Suppressor macrophage (primary cell): ENCODE measurements around the gene TSPAN18.

Source experiments
- DNase-seq, 4 experiments: peaks; one replicate each; pipeline ENCODE4 v3.0.0-alpha.2; 2020 to 2022

The TSPAN18 gene

DNA sequence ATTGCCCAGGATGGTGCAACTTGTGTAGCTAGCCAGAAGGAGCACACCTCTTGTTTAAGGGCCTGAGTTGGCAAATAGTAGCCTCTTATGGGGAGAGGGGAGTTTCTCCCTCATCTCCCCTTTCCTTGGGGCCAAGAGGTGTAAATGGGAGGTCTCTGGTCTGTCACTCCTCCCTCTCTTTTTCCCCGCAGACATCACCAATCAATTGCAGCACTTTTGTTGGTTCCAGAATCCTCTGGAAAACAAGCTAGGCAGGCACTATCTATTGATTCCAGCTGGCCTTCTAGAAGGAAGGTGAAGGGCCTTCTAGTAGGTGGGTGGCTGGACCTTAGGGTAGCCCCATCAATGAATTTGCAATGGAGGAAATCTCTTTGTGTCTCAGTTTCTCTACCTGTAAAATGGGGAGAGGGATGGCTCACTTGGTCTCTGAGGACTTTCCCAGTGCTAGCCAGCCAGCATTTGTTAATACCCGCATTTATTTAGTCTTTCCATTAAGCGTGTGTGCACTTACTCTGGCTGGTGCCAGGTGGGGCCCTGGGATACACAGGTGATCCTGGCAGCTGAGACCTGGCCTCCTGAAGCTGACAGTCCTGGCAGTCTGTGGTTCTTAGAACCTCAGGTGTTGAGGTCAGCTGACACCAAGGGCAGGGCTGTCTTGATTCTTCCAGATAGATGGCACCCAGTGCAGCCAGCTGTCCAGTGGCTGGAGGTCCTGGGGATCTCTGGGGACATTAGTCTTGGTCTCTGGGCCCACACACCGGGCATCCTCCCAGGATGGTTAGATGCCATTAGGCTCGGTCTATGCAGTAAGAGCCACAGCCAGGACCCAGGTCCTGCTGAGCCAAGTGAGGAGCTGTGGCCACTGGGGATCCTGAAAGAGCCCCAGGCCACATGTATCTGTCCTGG is 51.7 kb downstream of the TSPAN18 start:
- DNase-seq, result no peak

DNA sequence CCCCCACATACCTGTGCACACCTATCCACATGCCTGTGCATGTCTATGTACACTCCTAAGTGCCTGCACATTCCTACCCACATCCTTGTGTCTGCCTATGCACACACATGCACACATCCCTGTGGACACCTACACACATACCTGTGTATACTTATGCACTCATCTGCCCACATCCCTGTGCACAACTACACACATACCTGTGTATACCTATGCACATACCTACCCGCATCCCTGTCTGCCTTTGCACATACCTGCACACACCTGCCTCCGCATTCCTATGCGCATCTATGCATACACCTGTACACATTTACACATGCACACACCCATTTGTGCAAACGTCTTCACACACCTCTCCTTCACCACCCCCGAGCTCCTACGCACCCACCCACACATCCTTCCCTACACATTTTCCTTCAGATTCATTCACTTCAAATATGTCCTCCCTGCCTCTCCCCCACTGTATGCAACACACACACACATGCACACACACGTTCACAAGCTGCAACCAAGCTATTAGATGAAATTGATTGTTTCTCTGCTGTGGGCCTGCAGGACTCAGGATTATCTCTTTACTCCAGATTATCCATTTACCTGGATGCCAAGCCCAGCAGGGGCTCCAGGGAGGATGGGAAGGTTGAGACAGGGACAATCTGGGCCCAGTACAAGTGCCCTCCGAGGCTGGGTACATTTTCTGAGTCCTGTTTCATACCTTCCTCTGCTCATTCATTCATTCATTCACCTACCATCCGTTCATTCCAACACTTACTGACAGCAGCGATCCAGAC is 53.2 kb downstream of the TSPAN18 start:
- no peak for DNase-seq

DNA sequence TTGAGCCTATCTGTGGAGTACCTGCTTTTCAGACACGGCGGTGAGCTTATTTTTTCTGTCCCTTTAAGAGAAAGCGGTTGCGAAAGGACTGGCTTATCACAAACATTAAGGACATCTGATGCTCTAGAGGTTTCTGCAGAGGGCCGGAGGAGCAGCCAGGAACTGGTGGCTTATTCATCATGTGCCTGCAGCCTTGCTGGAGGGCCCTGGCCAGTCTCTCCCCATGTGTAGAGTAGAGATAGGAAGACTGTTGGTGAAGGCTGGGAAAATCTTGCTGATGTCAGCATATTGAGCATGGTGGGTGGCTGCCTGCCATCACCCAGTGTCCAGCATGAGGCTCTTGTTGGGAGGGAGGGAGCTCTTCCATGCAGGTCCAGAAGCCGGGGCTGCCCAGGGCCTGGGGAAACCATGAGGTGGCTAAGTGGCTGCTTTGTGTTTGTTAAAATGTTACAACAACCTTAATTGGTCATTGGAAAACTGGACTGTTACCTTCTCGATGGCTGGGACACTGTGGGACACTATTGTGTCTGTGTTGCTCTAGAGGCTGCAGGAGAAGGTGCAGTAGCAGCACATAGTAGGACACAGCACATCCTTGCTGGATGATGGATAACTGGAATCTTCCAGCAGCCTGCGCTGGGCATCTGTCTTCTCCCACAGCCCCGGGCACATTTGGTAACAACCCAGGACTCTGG is 54.3 kb downstream of the TSPAN18 start:
- DNase-seq, result no peak

DNA sequence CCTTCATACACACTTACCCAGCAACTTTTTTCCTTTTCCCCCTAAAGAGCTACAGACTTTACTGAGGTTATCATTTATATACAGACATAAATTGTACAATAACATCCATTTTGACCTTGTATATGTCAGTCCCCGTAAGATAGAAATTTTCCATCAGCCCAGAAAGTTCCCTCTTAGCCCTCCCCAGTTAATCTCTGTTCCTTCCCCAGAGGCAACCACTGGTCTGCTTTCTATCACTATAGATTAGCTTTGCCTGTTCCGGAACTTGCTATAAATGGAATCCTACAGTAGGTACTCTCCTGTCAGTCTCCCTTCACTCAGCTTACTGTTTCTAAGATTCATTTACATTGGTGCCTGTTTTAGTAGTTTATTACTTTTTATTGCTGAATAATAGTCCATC is 54.9 kb downstream of the TSPAN18 start:
- DNase-seq, result no peak

GRCh38 chr11:44782478-44782877 is 55.7 kb downstream of the TSPAN18 start:
- peak in 1 of 4 experiments; percentile 22 for DNase-seq

DNA sequence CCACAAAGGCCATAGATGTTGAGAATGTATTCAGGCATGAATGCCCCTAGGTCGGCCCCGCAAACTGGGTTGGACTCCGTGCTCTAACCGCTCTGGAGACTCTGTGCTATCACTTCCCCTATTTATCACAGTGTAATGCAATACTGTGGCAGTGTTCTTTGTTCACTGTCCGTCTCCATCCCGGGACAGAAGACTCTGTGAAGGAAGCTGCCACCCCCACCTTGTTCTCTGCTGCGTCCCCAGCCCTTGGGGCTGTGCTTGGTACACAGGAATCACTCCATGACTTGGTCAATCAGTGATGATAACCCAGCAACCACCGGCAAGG is 57.6 kb downstream of the TSPAN18 start:
- DNase-seq, result peak in 3 of 4 experiments; percentile 11 to 37 (median 12)

DNA sequence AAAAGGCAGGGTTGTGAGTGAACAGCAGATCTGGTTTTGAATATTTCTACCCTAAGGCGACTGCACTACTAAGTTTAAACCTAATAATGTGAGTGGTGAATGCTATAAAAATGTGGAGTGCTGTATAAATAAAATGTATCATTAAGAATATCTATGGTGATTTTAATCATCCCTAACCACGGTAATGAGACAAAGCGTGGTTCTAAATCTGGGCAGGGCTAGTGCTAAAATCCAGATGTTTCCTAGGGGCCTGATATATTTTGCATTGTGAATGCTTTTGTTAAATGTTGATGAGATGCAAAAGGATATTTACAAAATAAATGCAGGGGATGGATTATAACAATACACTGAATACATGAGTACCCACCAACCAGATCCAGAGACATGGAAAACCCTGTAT is 58.1 kb downstream of the TSPAN18 start:
- no peak for DNase-seq

- DNase-seq, result peak in 2 of 4 experiments; percentile 20 to 23
These were observed 59.3 kb downstream of the TSPAN18 start for GRCh38 chr11:44785856-44786607.

GRCh38 chr11:44787070-44787469 is 60.3 kb downstream of the TSPAN18 start:
- no peak for DNase-seq

- DNase-seq, result no peak
These were observed 61.2 kb downstream of the TSPAN18 start for GRCh38 chr11:44787981-44788380.

DNA sequence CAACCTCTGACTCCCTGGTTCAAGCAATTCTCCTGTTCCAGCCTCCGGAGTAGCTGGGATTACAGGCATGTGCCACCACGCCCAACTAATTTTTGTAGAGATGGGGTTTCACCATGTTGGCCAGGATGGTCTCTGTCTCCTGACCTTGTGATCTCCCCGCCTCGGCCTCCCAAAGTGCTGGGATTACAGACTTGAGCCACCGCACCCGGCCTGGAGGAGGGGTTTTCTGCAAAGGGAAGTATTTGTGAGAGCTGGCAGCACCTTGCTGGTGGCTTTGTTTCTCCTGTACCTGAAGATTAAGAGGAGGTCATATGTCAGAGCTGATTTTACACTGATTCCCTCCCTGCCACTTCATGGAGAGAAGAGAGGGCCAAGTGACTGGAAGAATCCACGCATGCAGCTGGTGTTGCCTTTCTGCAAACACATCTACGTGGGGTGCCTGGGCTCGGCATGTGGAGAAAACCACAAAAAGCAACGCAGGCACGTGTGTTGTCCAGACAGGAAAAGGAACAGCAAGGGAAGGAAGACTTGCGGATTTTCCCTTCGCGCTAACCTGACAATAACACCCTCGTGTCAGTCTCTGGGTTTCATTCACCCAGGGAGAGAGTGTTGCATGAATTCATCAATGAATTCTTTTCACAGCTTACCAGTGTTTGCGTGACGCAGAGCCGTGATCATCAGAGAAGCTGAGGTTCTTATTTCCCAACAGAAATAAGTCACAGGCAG is 61.9 kb downstream of the TSPAN18 start:
- no peak for DNase-seq

DNA sequence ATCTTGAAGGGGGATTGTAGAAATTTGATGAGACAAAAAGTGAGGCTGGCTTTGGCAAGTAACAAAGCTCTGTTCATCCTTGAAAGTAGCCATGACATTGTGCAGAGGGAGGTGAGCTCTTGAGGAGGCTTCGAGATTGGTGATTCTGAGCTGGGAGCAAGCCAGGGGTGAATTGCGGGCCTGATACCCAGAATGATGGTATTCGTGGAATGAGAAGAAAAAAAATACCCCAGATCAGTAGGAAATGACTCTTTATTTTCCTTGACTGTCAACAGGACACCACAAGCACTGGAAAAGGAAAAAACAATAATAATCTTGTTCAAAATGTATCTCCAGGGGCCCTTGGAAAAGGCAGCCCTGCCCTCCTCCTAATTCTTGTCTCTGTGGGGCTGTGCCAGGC is 62.7 kb downstream of the TSPAN18 start:
- no peak for DNase-seq

GRCh38 chr11:44790211-44790610 is 63.4 kb downstream of the TSPAN18 start:
- no peak for DNase-seq

DNA sequence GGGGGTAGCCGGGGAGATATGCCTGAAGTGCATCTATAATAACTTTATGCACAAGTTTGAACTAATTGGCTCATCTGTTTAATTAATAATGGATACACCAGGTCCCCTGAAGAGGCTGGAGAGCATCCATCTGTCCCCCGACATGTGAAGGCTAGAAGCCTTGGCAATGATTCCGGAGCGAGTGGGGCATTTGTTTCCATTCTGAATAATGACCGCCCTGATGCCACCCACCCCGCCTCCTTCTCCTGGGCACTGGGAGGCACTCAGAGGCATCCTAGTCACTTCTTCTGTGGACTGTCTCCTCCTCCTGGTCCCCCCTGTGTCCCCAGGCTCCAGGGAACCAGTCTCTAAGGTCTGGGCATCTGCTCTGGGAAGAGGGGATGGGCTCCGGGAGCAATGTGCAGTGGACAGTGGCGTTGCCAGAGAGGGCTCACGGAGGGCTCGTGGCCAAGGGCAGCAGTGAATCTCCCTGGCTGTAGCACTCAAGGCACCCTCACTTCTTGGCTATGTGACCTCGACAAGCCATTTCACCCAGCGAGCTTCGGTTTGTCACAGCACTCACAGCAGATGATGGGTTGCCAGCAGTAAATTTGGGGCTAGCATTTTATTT is 64.7 kb downstream of the TSPAN18 start:
- DNase-seq, result no peak

GRCh38 chr11:44792171-44792570 is 65.4 kb downstream of the TSPAN18 start:
- DNase-seq, result no peak

- DNase-seq, result no peak
These were observed 66.8 kb downstream of the TSPAN18 start for GRCh38 chr11:44793350-44794090.

DNA sequence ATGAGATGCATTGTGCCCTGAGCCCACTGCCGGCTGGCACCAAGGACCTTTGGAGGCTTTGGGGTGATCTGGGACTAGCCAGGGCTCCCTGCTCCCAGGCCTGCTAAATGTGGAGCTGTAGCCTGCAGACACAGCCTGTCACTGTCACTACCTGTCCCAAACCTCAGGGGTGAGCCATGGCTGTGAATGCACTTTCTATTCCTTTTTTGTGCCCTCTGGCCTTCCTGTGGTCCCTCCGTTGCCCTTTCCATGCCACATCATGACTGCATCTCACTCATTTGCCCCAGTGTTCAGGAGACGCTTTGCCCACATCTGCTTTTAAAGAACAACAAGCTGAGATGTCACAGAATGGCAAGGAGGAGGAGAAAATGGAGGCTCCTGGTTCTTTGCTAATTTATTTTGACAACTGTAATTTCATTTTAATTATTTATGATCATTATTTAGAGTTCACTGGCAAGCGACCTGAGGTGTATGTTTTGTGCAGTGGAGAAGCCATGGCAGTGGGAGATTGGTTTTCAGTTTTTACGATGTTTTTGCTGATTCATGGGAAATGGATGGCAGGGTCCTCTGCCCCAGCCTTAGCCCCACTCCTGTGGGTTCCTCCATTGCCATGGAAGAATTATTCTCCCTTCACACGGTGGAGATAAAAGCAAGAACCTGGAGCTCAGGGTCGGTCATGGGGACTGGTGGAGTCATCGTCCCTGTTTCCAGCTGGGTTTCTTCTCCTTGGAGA is 69.2 kb downstream of the TSPAN18 start:
- no peak for DNase-seq

DNA sequence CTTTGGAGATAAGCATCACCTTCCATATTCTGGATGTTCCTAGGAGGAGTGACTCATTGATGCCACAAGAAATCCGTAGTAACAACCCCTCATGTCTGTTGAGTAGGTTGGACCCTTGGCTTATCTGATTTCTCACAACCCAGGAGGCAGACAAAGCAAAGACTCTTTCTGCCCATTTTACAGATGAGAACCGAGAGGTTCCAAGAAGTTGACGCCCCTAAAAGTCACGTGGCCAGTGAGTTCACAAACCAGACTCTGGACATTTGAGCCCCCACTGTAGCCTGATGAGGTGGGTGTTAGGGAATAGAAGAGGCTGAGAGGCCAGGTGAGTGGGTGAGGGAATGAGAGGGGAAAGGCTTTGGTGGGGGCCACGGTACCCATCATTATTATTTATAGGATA is 70.3 kb downstream of the TSPAN18 start:
- DNase-seq, result no peak

DNA sequence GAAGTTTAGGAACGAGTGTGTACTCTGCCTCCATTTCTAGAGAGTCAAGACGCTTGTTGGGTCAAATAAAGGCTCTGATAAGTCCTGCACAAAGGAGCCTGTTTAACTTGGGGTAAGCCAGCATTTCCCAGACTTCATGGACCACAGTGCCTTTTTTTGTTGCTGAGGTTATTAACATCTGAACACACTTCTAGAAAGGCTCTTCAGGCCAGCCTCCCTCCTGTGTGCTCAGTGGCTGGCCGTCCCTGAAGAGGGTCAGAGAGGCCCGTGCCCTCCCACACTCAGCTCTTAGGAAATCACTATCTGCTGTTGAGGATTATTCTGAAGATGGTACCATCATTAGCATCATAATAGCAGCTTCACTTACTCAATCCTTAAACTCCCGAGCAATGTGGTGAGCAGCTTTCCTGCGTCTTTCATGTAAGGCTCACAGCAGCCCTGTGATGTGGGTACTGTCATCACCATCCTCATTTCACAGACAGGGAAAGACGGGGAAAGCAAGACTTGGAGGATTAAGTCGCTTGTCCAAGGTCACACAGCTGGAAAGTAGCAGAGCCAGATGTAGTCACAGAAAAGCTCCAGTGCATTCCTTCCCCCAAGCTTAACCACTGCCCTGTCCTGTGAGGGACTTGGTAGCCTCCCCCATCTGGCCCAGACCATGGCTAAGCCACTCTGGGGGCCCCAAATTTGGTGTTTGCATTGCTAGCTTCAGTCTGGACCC is 71.3 kb downstream of the TSPAN18 start:
- DNase-seq, result no peak
